Measurements from ENCODE around the gene RNF41.

RNF41 gene

DNA sequence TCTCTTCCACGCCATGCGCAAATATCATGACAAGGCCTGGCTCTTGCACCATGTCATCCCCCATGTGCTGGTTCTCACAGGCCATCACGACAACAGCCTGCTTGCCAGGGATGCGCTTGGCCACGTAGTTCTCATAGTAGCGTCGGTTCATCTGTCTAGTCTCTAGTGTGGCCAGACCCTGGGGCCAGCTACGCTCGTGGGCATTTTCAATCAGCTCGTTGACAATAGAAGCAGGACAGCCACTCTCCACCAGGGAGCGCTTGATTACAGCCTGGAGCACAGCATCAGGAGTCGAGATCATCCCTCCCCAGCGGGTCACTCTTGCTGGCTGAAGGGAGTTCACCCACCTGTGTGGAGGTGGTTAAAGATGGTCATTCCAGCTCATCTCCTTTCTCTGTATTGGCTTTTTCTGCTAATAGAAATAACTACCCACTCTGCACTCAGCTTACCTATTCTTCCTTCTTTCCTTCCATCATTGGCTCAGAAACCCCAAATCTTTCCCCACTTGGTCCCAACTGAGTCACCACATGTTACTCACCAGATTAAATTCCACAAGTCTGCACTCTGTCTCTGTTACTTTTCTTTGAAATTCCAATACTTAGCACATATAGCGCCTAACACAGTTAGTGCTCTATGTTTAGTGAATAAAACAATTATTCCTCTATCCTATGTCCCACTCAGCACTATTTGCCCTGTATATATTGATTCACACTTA lies 15.1 kb downstream of the RNF41 start:
- no peak for DNase-seq

DNA sequence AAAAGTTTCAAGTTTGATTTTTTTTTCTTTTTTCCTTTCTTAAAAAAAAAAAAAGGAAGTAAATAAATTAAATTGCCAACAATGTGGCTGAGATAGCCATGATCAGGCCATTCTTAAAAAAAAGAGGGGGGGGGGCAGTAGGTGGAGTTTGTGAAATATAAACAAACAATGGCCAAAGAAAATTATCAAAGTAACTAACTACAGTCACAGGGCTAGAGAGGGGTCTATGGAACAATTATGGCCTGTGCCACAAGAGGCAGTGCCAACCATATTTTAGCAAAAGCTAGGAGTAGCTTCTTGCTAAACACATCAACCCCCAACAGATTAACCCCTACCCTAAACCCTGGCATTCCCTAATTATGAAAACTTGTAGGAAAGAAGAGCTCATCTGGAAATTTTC lies 16.3 kb downstream of the RNF41 start:
- no peak for DNase-seq

DNA sequence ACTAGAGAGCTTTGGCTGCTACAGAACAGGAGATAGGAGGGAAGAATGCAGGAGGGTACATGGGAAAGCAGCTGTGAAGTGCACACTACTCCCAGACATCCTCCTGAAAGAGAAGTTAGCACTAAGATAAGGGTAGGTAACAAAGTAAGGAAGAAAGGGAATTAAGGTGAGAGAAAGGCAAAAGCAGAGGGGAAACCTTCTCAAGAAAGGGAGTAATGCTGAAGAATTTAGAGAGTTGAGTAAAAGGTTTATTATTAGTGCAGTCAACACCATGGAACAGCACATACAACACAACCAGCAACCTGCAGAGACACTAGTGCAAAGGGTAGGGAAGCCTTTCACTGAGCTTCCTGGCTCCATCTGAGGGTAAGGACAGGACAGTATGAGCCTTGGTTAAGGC lies 17.4 kb downstream of the RNF41 start:
- no peak for DNase-seq

DNA sequence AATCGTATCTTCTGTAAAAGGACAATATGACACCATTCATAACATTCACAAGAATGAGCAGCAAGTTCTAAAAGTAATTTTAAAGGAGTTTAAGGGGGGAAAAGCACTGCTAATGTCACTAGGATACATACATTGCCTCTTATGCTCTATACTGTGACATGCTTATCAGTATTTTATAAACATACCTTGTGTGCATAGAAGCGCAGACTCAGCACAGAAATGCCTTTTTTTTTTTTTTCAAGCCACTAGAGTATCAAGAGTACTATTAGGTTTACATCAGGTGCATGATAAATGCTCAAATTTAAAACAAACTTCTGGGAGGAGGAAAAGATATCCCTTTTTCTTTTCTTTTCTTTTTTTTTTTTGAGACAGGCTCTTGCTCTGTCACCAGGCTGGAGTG lies 18.9 kb downstream of the RNF41 start:
- no peak for DNase-seq

DNA sequence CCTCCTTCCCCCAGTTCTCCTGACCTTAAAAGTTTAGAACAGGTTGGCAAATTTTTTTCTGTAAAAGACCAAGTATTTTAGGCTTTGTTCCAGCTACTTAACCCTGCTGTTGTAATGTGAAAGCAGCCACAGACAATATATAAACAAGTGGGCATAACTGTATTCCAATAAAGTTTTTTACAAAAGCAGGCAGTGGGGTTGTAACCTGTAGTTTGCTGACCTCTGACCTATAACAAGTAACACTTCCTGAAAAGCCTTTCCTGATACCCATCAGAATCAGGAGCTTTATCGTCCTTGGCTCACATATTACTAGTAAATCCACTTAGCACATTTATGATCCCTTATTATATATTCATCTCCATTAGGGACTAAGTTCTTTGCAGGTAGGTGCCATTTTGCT lies 19.4 kb downstream of the RNF41 start:
- DNase-seq = no peak

DNA sequence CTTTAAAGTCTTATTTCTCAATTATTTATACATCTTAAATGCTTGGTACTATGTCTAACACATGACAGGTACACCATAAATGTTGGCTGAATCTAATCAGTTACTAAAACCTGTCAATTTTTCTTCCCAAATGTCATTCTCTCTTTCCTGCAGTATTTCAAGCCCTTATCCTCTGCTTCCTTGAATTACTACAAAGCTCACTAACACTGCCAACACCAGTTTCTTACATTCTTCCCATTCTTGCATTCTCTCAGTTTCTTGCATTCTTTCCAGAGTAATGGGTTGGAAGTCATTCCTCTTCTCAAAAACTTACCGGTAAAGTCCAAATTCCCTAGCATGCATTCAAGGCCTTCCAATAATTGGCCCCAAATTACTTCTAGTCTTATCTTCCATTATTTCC lies 22.9 kb downstream of the RNF41 start:
- DNase-seq = no peak

DNA sequence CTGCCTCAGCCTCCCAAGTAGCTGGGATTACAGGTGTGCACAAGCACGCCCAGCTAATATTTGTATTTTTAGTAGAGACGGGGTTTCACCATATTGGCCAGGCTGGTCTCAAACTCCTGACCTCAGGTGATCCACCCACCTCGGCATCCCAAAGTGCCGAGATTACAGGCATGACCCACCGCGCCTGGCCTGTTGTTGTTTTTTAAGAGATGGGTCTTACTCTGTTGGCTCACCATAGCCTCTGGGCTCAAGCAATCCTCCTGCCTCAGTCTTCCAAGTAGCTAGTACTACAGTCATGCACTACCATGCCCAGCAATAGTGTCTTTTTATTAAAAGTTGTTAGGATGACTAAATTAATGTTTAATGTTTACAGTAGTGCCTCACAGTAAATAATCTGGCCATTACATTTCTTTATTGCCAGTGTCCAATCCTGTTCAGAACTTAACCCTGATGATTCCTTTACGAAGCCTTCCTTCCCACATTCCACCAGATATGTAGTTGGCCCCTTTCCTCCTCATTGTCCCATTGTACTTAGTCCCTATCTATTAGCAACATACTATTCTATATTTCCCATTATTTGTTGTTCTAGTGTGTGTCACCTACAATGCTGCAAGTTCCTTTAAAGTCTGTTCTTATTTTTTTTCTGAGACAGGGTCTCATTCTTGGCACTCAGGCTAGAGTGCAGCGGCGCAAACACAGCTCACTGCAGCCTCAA lies 23.6 kb downstream of the RNF41 start:
- DNase-seq = no peak

DNA sequence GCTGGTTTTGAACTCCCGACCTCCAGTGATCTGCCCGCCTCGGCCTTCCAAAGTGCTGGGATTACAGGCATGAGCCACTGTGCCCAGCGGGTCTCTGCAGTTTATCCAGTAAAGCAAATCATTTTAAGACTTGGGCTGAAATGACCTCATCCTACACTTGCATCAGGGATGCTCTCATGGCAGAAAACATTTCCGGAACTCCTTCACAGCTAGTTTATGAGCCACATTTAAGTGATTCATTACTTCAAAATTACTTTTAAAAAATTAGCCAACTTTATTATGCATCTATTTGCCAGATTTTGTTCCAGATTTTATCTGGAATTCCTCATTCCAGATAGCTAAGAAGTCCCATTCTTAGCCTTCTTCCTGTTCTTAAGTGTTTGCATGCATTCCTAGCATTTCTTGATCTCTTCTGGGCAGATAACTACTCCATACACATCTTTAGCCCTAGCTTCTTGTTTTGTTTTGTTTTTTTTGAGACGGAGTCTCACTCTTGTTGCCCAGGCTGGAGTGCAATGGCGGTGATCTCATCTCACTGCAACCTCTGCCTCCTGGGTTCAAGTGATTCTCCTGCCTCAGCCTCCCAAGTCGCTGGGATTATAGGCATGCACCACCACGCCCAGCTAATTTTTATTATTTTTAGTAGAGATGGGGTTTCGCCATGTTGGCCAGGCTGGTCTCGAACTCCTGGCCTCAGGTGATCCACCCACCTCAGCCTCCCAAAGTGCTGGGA lies 24.7 kb downstream of the RNF41 start:
- DNase-seq = peak; percentile 13

DNA sequence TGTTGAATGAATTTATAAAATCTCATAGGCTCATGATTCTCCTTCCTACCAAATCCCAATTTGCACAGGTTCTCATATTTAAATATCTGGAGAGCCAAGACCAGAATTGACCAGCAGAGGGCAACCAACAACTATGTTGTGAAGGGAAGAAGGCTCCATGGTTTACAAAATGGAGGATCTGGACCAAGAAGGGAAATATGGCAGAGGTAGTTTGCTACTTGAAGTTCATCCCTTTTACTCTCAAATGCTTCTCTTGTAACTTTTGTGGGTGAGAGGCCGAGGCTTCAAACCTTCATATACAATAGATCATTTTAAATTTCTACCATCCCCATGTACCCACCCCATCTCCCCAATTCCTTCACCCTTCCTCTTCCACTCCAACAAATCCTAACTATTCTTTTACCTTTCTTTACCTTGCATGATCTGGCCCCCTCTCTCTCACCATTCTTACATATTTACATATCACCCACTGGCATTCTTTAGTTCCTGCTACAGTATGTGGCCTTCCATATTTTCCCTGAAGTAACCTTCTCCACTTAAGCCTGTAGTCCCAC lies 28.6 kb downstream of the RNF41 start:
- DNase-seq = no peak

DNA sequence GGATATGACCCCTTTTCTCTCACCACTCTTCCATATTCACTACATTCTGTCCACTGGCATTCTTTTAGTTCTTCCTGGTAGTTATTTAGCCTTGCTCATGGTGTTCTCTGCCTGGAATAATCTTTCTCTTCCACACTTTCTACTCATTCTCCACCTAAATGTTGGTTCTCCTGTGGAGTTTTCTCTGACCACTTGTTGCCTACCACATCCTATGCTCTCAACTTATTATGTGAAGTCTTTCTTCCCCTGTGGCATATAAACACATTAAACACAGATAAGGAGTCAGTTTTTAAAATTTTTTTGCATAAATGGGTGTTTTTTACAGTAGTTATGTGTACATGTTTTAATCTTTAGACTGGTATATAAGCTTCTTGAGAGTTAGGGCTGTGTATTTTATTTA lies 29.1 kb downstream of the RNF41 start:
- DNase-seq = no peak

DNA sequence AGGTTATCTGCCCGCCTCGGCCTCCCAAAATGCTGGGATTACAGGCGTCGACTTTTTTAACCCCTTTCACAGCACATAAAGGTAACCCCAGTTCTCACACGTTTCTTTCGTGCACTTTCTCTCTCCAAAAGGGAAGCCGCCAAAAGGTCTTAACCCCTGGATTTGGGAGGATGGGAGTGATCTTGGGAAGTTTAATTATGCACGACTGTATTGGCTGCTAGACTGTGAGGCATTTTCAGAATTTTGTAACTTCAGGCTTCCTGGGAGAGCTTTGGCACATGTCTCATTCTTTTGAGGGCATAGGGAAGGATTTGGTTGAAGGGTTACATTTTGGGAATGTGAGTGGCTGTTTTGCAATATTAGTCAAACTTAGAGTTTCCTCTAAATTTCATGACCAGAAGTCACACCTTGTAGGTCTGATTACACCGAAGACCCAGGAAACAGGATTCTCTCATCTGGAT lies 31.0 kb downstream of the RNF41 start:
- DNase-seq = no peak

DNA sequence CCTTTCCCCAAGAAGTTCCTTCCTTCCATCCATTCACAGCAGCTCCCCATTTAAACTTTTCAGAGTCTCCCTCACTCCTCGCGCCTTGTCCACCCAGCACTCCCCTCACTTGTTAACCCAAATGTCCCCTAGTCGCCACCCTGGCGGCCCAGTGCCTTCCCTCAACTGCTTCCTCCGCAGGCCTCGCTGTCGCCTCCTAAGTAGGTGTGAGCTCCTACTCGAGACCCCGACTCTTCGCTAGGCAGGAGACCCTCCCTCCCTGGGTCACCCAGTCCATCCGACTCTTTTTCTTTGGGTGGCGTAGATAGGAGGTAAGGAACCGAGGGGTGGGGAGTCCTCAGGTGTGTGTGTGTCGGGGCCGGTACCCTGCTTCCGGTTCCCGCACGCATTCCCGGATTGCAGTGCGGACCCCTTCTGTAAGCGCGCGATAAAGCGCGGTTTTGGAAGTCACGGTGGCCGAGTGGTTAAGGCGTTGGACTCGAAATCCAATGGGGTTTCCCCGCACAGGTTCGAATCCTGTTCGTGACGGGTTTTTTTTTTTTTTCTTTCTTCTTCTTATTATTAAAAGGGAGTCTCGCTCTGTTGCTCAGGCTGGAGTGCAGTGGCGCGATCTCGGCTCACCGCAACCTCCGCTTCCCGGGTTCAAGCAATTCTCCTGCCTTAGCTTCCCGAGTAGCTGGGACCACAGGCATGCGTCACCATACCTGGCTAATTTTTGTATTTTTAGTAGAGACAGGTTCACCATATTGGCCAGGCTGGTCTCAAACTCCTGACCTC lies 31.6 kb downstream of the RNF41 start:
- peak; percentile 12 for DNase-seq

DNA sequence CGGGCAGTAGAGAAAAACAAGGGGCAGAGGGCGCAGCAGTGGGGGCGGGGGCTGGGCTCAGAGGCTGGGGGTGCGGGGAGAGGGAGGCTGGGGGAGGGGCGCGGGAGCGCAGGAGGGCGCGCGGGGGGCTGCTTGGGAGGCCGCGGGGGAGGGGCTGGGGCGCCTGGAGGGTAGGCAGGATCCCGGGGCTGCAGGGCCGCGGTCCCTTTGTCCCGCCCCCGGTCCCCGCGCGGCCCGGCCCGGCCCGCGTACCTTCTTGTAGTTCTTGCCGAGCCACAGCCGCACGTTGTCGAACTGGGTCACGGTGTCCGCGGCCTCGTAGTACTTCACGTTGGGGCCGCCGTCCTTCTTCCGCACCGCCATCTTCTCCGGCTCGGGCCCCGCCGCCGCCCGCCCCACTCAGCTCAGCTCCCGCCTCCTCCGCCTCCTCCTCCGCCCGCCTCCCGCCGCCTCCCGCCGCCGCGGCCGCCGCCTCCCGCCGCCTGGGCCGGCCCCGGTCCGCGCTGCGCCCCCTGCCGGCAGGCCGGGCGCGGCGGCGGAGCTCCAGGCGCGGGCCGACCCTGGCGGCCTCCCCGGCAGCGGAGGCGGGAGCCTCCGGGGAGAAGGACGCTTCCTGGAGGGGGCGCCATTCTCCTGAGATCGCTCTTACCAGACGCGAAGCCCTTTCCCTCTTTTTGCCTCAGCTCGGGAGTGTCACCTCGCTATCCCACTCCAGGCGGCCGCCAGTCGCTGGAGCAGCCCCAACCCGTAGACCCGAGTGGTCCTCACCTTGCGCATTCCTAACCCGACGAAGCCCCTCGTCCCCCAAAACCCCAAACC lies 32.4 kb downstream of the RNF41 start, which contains the start of gene SMARCC2:
Gene SMARCC2, minus strand, starts transcription at position 385 of the 819 bp plus-strand sequence. Its CDS starts 22 bp downstream, at position 363.
- DNase-seq = peak; percentile 36

DNA sequence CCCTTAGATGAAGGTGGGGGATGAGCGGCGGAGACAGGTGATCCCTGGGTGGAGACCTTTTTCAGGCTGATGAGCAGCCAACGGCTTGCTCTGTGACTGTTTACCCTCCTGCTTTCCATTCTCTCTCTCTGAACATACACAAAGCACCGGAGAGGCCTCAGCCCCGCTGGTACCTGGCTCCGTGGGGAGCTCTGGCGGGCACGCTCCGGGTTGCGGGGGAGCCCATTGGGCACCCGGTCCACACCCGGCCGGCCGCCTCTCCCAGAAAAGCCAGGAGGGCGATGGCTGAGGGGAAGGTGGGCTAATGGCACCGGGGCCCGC lies 33.0 kb downstream of the RNF41 start:
- DNase-seq = no peak

DNA sequence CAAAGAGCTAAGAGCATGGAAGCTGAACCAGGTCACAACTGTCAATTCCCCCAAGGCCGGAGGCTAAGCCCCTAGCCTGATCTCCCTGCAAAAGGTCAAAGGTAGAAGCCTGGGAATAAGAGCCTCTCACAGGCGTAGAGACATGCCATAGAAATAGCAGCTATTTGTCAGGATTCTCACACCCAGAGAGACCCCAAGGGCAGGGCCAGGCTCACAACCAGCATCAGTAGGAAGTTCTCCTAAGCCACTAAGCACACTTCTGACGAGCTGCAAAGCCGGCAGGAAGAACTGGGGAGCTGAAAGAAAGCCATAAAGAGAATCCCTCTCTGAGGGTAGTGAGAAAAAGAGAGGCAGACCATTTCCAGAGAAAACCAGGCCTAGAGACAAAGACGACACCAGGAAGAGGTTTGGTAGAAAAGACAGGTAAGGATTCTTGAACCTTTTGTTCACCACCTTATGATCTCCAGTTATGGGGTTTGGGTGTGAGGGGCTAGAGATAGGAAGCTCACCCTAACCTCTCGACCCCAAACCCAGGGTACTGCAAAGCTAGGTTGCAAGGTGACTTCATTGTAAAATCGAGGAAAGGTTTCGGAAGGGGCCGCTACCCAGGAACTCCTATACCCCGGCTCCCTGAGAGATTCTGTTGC lies 33.5 kb downstream of the RNF41 start:
- DNase-seq = no peak

DNA sequence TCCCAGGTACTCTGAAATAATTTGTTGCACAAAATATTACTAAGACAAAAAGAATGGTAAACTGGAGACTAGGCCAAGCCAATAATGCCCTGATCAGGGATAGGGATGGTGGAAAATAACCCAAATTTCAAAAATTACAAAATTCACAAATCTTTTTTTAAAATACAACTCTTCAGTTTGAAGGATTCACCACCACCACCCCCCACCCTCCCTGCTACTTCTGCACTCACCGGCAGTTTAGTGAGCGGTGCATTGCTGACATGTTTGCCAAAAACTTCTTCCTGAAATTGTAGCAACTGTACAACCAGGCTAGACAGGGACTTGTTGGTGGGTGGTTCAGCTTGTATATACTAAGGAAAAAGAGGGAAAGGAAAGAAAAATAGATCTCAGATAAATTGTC lies 34.8 kb downstream of the RNF41 start:
- DNase-seq = no peak

DNA sequence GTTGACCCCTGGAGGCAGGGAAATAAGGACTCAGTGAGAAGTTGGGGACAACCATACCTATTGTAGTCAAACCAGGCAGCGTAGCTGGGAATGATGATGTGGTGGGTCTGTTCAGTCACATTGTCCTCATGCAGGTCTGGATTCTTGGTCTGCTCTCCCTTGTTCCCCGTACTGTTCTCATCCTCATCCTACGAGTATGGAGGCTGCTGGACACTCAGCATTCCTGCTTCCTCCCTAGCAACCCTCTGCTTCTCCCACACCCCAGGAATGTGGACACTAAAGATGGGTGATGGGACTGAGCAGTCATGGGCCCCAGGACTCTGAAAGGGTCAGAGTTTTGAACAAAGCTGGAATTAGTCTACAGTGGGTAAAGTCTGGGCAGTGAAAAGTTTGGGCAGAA lies 43.4 kb downstream of the RNF41 start:
- DNase-seq = no peak

DNA sequence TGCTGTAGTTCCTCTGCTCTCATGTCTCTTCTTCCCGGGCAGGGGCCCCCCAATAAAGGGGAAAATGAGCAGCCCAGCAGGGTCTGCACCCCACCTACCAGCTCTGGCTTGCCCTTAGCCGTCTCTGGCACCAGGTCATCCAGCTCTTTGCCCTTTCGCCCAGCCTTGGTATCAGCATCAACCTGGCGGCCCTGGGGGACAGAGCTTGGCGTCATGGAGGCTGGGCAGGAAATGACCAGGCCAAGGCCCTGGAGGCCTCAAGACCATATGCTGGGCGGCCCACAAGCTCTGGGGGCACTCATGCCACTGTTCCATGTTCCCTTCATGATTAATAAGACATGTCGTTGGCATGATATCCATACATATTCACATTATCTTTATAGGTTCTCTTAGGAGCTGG lies 48.9 kb downstream of the RNF41 start:
- DNase-seq = no peak

DNA sequence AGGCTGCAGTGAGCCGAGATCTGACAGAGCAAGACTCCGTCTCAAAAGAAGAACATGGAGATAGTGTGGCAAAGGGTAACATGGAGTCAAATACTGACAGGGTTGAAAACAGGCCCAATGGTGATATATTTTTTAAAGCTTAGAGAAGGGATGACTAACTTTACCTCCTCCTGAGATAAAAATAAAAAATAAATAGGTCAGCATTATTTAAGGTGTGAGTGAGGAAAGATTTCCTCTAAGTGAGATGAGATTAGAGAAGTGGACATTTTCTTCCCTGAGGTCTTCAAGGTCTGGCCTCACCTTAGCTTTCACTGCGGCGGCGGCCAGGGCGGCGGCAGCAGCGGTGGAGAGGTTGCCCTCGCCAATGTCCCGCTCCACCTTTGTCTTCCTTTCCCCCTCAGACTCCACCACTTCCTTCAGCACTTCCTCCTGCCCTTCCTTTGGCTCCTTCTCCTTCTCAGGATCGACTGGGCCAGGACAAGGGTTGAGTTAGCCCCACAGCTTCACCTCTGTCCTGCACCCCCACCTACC lies 52.4 kb downstream of the RNF41 start:
- DNase-seq = no peak

DNA sequence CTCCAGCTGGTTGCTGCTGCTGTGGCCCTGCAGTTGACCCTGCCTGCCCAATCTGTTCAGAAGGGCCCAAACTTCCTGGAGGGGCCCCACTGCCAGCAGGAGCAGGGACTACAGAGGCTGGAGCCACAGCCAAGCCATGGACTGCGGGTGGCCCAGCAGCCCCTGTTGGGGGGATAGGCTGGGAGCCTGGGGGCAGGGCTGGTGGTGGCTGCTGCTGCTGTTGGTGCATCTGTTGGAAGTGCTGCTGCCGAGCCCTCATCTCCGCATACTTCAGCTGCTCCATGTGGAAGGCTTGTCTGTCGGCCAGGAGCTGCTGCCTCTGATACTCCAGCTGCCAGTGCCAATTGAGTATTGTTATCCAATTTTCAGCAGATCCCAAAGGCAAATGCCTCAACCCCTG lies 56.4 kb downstream of the RNF41 start:
- DNase-seq = no peak

DNA sequence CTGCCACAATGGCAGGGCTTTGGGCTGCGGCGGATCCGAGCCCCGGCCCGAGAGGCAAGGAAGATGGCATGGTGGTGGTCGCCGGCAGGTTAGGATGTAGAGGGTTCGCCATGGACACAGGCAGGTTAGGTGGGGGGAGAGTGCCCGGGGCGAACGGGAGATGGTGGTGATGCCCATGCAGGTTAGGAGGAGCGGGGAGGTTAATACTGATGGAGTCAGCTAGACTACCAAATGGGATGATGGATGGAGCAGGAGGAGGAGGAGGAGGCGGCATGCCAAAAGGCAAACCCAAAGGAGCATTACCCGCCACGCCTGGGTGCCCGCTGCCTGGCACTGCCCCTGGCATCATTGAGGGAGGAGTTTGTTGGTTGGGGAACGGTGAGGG lies 57.4 kb downstream of the RNF41 start:
- DNase-seq = no peak
